Mesodermal cell (in vitro differentiated cells): Measurements from ENCODE around the gene NOS3.

ENCODE experiments used
- H3K27ac ChIP-seq: 2 replicates; pipeline ENCODE4 v1.7.0; 2013; ENCODE audit warnings: mild to moderate bottlenecking, low read depth, low read length, moderate library complexity; ENCODE audit not compliant: severe bottlenecking
- H3K36me3 ChIP-seq: 2 replicates; pipeline ENCODE4 v1.7.1; 2013; ENCODE audit warnings: mild to moderate bottlenecking, low read length, moderate library complexity; ENCODE audit not compliant: control insufficient read depth, insufficient read depth
- H3K4me1 ChIP-seq: one replicate; pipeline ENCODE4 v1.7.1; 2013; ENCODE audit warnings: mild to moderate bottlenecking, low read length; ENCODE audit not compliant: insufficient read depth, control insufficient read depth, poor library complexity, severe bottlenecking
- H3K4me3 ChIP-seq: 2 replicates; pipeline ENCODE4 v1.7.0; 2013; ENCODE audit warnings: low read length, control low read depth, mild to moderate bottlenecking; ENCODE audit not compliant: insufficient read depth, poor library complexity, severe bottlenecking; ENCODE audit errors: extremely low read depth
- H3K9me3 ChIP-seq: 2 replicates; pipeline ENCODE4 v1.7.1; 2013; ENCODE audit warnings: mild to moderate bottlenecking, low read length, moderate library complexity; ENCODE audit not compliant: control insufficient read depth
- WGBS, 2 experiments: methylation state at CpG; one replicate each; pipeline ENCODE4 v1.1.5; 2013; ENCODE audit warnings: missing lambda C conversion rate in 2 of 2; ENCODE audit not compliant: insufficient coverage in 2 of 2; 5-methylcytosine and 5-hydroxymethylcytosine counted together

NOS3 gene

DNA sequence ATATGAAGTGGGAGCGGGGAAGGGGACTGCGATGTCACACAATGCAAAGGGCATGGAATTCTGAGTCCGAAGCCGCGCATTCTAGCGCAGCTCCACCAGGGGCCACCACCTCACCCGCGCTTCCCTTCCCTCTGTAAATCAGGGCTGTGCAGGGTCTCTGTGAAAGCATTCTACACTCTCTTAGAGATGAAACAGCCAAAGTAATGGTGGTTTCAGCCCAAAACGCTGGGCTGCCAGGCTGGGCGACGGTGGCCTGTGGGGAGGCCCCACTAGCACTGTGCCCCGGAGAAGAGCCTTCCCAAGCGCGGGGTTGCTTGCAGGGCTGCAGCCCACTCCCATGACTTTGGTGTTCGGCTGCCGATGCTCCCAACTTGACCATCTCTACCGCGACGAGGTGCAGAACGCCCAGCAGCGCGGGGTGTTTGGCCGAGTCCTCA lies 22.1 kb downstream of the NOS3 start:
- 49 to 50% methylated on average over 20 to 23 of the region's 23 CpGs for WGBS, 2 experiments
- H3K9me3 ChIP-seq = no peaks in the 10 kb centered on the region
- peaks cover 37% of the 10 kb centered on the region for H3K4me1 ChIP-seq
- H3K4me3 ChIP-seq = no peak overlapping the region
- H3K27ac ChIP-seq = no peak overlapping the region
- peaks cover 7% of the 10 kb centered on the region for H3K36me3 ChIP-seq

DNA sequence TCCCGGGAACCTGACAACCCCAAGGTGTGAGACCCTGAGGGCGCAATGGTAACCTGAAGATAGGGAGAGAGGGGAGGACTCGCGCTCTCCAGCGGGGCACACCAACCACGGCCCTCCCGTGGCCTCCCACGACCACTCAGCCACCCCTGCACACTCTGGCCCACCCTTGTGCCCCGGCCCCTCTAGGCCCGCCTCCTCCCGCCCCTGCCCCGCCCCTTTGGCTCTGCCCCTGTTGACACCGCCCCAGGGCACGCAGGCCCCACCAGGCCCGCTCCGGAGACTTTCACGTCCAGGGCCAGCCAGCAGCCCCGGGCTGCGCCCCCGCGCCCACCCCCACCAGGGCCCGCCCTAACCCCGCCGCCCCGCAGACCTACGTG lies 22.5 kb downstream of the NOS3 start:
- H3K4me1 ChIP-seq = peaks cover 33% of the 10 kb centered on the region
- WGBS, 2 experiments = 77% methylated on average over 13 to 21 of the region's 26 CpGs
- no peaks in the 10 kb centered on the region for H3K9me3 ChIP-seq
- peaks cover 7% of the 10 kb centered on the region for H3K36me3 ChIP-seq
- no peak overlapping the region for H3K4me3 ChIP-seq
- no peak overlapping the region for H3K27ac ChIP-seq

DNA sequence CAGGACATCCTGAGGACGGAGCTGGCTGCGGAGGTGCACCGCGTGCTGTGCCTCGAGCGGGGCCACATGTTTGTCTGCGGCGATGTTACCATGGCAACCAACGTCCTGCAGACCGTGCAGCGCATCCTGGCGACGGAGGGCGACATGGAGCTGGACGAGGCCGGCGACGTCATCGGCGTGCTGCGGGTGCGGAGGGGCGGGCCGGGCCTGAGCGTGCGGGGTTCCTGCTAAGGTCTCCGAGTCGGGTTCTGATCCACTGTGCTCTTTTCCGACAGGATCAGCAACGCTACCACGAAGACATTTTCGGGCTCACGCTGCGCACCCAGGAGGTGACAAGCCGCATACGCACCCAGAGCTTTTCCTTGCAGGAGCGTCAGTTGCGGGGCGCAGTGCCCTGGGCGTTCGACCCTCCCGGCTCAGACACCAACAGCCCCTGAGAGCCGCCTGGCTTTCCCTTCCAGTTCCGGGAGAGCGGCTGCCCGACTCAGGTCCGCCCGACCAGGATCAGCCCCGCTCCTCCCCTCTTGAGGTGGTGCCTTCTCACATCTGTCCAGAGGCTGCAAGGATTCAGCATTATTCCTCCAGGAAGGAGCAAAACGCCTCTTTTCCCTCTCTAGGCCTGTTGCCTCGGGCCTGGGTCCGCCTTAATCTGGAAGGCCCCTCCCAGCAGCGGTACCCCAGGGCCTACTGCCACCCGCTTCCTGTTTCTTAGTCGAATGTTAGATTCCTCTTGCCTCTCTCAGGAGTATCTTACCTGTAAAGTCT lies 23.1 kb downstream of the NOS3 start:
- peaks cover 33% of the 10 kb centered on the region for H3K4me1 ChIP-seq
- H3K27ac ChIP-seq = no peak overlapping the region
- no peaks in the 10 kb centered on the region for H3K9me3 ChIP-seq
- H3K36me3 ChIP-seq = peaks cover 7% of the 10 kb centered on the region
- H3K4me3 ChIP-seq = no peak overlapping the region
- 80 to 84% methylated on average over 47 to 52 of the region's 55 CpGs for WGBS, 2 experiments

DNA sequence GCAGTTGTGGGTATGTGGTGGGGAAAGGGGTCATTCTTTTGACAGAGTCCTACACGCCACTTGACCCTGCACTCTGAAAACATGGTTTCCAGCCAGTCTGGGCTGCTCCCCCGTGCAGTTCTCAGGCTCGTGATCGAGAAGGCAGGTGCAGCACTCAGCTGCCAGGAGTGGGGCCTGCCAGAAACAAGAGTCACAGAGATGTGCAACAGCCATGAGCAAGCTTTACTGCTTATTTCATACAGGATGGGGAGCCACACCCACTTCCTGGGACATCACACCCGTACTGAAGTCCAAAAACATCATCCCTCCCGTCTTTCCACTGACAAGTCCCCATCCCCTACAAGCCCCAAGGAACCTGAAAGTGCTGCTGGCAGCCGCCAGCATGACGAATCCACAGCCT lies 24.1 kb downstream of the NOS3 start:
- H3K4me3 ChIP-seq = no peak overlapping the region
- no peaks in the 10 kb centered on the region for H3K9me3 ChIP-seq
- peaks cover 35% of the 10 kb centered on the region for H3K4me1 ChIP-seq
- WGBS, 2 experiments = 95 to 96% methylated on average over 8 of the region's 8 CpGs
- no peak overlapping the region for H3K27ac ChIP-seq
- peaks cover 7% of the 10 kb centered on the region for H3K36me3 ChIP-seq

DNA sequence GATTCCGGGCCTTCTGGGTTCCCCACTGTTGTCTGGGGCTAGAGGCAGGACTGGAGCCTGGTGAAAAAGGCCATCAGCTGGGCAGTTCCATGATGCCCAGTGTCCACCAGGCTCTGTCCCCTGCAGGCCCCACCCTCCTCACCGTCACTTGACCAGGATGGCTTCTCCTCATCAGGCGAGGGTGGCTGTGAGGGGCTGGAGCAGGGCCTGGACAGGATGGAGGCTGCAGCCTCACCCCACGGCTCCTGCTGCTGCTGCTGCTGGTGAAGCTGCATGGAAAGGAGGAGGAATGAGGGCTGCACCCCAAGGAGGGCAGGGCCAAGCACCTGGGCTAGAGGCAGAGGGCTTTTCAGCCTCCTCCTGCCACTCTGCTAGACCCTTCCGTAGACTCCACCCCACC lies 25.1 kb downstream of the NOS3 start:
- Histone ChIP-seq H3K4me1 (peaks cover 36% of the 10 kb centered on the region), H3K27ac (no peak overlapping the region), H3K36me3 (peaks cover 7% of the 10 kb centered on the region), H3K9me3 (no peaks in the 10 kb centered on the region), H3K4me3 (no peak overlapping the region)
- 97% methylated on average over 5 of the region's 5 CpGs for WGBS, 2 experiments

DNA sequence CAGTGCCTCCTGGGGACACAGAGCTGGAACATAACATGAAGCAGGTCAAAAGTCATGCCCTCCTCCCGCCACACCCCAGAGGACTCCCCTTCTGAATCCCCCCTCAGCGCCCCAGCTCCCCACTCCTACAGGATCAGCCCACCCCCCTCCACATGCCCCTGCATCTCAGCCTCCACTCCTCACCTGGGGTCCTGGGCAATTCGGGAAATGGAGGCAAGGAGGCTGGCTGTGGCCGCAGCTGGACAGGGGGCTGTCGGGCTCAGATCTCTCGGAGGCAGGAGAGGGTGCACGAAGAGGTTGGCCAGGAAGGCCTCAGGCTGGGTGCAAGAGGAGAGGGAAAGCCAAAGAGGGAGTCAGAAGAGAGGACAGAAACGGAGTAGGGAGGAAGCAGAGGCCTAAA lies 25.7 kb downstream of the NOS3 start:
- Histone ChIP-seq H3K4me1 (peaks cover 36% of the 10 kb centered on the region), H3K4me3 (no peak overlapping the region), H3K36me3 (peaks cover 7% of the 10 kb centered on the region), H3K27ac (no peak overlapping the region), H3K9me3 (no peaks in the 10 kb centered on the region)
- WGBS, 2 experiments = 85 to 94% methylated on average over 5 to 6 of the region's 8 CpGs

DNA sequence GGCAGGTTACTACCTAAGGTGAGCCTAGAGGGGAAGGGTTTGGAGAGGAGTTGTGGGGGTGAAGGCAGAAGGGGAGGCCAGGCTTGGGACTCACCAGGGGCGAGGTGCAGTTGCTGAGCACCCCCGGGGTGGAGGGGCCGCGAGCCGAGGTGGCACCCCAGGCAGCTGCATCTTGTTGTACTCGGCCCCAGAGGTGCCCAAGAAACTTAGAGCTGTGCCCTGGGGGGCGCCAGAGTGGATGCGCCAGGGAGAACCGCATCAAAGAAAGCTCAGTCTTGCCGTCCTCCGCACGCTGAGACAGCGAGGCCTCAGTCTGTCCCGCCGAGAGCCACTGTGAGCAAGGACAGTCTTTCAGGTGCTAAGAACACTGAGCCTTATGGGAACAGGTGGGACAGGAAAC lies 26.1 kb downstream of the NOS3 start:
- no peak overlapping the region for H3K4me3 ChIP-seq
- no peak overlapping the region for H3K27ac ChIP-seq
- peaks cover 7% of the 10 kb centered on the region for H3K36me3 ChIP-seq
- 92 to 94% methylated on average over 14 to 15 of the region's 15 CpGs for WGBS, 2 experiments
- H3K4me1 ChIP-seq = peaks cover 33% of the 10 kb centered on the region
- no peaks in the 10 kb centered on the region for H3K9me3 ChIP-seq

DNA sequence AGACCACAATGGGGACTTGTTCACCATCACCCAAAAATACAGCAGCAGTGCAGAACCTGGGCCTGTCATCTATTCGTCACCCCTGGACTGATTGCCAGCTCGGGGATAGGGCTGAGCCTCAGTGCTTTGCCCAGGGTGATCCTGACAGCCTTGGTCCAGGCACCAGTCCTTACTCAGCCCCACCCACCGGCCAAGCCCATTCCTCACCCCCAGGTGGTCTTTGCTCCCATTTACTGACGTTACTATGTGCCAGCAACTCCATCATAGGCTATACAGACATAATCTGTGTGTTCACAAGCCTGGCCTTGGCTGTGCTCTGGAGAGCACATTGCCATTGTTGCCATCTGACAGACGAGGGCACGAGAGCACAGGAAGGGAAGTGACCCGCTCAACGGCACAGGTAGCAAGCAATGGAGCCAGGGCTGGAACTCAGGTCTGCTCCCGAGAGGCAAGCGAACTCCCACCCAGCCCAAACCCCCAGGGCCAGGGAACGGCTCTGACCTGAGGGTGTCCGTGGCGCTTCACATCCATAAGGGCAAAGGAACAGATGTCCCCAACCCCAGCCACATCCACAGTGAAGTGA lies 26.6 kb downstream of the NOS3 start:
- WGBS, 2 experiments = 61 to 86% methylated on average over 7 to 9 of the region's 13 CpGs
- Histone ChIP-seq H3K9me3 (no peaks in the 10 kb centered on the region), H3K4me3 (no peak overlapping the region), H3K4me1 (peaks cover 28% of the 10 kb centered on the region), H3K36me3 (peaks cover 7% of the 10 kb centered on the region), H3K27ac (no peak overlapping the region)

DNA sequence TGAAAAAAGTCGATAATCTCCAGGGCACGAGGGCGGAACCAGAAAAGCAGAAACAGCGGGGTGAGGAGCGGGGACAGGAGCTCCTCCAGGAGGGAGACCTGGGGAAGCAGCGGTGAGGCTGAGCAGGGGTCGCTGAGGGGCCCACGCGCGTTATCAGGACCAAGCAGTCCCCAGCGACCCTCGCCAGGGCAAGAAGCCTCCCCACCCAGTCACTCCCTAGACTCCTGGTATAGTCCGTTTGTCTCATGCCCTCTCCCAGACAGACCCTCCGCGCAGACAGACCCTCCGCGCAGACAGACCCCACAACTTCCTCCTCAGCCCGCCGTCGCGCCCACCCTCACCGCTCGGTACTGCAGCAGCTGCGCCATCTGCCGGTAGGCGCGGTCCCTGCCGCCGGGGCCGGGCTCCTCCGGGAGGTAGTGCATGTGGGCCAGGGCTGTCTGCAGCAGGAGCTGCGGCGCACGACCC lies 27.2 kb downstream of the NOS3 start:
- Histone ChIP-seq H3K4me1 (peaks cover 24% of the 10 kb centered on the region), H3K9me3 (no peaks in the 10 kb centered on the region), H3K4me3 (peak overlapping the region; percentile 24)

DNA sequence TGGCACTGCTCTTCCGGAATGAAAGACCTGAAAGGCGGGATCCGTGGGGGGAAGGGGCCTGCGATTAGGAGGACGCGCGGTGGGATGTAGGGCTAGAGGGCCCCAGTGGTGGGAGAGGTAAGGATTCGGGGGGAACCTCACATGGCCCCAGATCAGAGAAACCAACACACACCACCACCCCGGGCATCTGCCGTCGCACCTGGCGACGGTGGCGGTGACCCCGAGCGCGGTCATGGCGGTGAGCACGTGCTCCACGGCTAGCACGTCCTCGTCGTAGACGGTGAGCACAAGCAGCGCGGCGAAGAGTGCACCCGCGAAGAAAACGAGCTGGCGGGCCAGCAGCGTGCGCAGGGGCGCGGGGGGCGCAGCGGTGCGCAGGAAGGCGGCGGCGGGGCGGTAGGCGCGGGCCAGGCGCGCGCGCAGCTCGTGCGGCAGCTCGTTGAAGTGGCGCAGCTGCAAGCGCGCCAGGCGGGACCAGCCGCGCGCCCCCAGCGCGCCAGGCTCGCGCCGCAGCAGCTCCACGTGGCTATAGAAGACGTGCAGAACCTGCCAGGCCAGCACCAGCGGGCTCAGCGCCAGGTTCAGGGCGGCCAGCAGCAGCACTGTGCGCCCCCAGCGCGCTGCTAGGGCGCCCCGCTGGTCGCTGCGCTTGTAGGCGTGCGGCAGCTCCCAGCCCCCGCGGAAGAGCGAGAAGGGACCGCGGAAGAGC lies 27.8 kb downstream of the NOS3 start:
- H3K27ac ChIP-seq = no peak overlapping the region
- WGBS, 2 experiments = 7% methylated on average over 70 to 78 of the region's 82 CpGs
- peaks cover 22% of the 10 kb centered on the region for H3K4me1 ChIP-seq
- H3K9me3 ChIP-seq = no peaks in the 10 kb centered on the region
- peaks cover 7% of the 10 kb centered on the region for H3K36me3 ChIP-seq
- H3K4me3 ChIP-seq = peak overlapping the region; percentile 24

More for the DNA sequence above, 27.2 kb downstream of the NOS3 start:
- 10 to 13% methylated on average over 27 to 30 of the region's 34 CpGs for WGBS, 2 experiments
- peaks cover 7% of the 10 kb centered on the region for H3K36me3 ChIP-seq
- no peak overlapping the region for H3K27ac ChIP-seq

DNA sequence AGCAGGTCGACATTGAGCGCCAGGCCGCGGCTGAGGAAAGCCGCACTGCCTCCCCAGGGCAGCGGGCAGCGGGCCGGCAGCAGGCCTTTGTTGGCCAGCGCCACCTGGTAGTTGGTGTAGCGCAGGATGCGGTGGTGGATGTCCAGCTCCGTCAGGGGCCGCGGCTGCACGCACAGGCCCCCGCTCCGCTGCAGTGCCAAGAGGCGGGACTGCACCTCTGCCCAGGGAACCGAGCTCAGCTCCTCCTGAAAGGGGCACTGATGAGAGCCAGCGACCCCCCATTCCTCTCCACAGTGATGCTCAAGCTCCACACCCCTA lies 28.3 kb downstream of the NOS3 start:
- Histone ChIP-seq H3K27ac (no peak overlapping the region), H3K9me3 (no peaks in the 10 kb centered on the region)

More for the DNA sequence above, 28.3 kb downstream of the NOS3 start:
- Histone ChIP-seq H3K4me1 (peaks cover 22% of the 10 kb centered on the region), H3K36me3 (peaks cover 6% of the 10 kb centered on the region), H3K4me3 (no peak overlapping the region)
- 67 to 70% methylated on average over 13 to 19 of the region's 20 CpGs for WGBS, 2 experiments
